ENCODE data around the gene PPP1R14B. TPM values are rescaled to one million over a fixed set of nuclear protein-coding genes. Genes with fewer than 3 reads are reported as not detected.

PPP1R14B gene
- total and polyA plus RNA-seq, 2 of the 13 experiments (the other 11 are each of a cell fraction or from before 2014, with no cell fraction given): 110 to 148 TPM

DNA sequence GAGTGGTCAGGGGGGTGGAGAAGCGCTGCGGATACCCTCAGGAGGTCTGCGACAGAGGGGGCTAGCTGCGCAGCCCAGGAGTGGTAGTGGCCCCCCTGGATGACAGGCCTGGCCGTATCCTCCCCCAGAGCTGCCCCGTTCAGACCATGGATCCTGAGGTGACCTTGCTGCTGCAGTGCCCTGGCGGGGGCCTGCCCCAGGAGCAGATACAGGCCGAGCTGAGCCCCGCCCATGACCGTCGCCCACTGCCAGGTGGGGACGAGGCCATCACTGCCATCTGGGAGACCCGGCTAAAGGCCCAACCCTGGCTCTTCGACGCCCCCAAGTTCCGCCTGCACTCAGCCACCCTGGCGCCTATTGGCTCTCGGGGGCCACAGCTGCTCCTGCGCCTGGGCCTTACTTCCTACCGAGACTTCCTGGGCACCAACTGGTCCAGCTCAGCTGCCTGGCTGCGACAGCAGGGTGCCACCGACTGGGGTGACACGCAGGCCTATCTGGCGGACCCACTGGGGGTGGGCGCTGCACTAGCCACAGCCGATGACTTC is 20.2 kb downstream of the PPP1R14B start (continued):
- TF ChIP-seq, protein P1, sequence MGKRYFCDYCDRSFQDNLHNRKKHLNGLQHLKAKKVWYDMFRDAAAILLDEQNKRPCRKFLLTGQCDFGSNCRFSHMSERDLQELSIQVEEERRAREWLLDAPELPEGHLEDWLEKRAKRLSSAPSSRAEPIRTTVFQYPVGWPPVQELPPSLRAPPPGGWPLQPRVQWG (CRISPR knock-in tag; IDR thresholded peaks at IDR 0.05; ENCODE audit: borderline replicate concordance, low read depth): no peak
- TF ChIP-seq ETV6 (CRISPR knock-in tag; conservative IDR thresholded peaks at IDR 0.05) (peak; percentile 58; the same call in 1 of the 2 replicates), NFKB2 (CRISPR knock-in tag; IDR thresholded peaks at IDR 0.05; ENCODE audit: borderline replicate concordance) (0 out of 2 replicates have a peak, but pooled peaks have one; percentile 11), ZNF441 (CRISPR knock-in tag; IDR thresholded peaks at IDR 0.05; ENCODE audit: borderline replicate concordance) (no peak; the same call in 1 of the 2 replicates), ATRX (CRISPR knock-in tag; IDR thresholded peaks at IDR 0.05; ENCODE audit: borderline replicate concordance) (no peak), AGO2 (optimal IDR thresholded peaks at IDR 0.05; ENCODE audit: low read depth, low read length) (peak; percentile 64), ZNF607 (CRISPR knock-in tag; IDR thresholded peaks at IDR 0.05; ENCODE audit: borderline replicate concordance) (no peak), POLR2AphosphoS2 (IDR thresholded peaks at IDR 0.05; ENCODE audit: low read depth, low read length) (no peak), NFIB (CRISPR knock-in tag; IDR thresholded peaks at IDR 0.05; ENCODE audit: borderline replicate concordance) (no peak), PHF20 (CRISPR knock-in tag; IDR thresholded peaks at IDR 0.05) (peak; percentile 44; the same call in 1 of the 2 replicates), LCORL (IDR thresholded peaks at IDR 0.05) (no peak), LCORL (CRISPR knock-in tag; IDR thresholded peaks at IDR 0.05) (0 out of 2 replicates have a peak, but pooled peaks have one; percentile 13), POLR2A (IDR thresholded peaks at IDR 0.05; ENCODE audit: insufficient read depth in 1 of 2, low read depth in 2 of 2, low read length in 2 of 2) (no peak; a peak in 1 of 4 replicates), GATA4 (IDR thresholded peaks at IDR 0.05; ENCODE audit: borderline replicate concordance, low read depth) (no peak), ZIK1 (CRISPR knock-in tag; IDR thresholded peaks at IDR 0.05; ENCODE audit: borderline replicate concordance, low read depth) (0 out of 2 replicates have a peak, but pooled peaks have one; percentile 32), PAX8 (CRISPR knock-in tag; IDR thresholded peaks at IDR 0.05; ENCODE audit: borderline replicate concordance) (no peak), SMAD1 (CRISPR knock-in tag; IDR thresholded peaks at IDR 0.05; ENCODE audit: borderline replicate concordance, low read depth) (no peak), DMAP1 (CRISPR knock-in tag; IDR thresholded peaks at IDR 0.05) (no peak), SIN3A (IDR thresholded peaks at IDR 0.05; ENCODE audit: borderline replicate concordance, low read depth, low read length) (peak; percentile 27; the same call in 1 of the 2 replicates), ZNF331 (CRISPR knock-in tag; IDR thresholded peaks at IDR 0.05) (no peak), KLF15 (CRISPR knock-in tag; IDR thresholded peaks at IDR 0.05; ENCODE audit: borderline replicate concordance) (no peak)
- TF ChIP-seq, protein P2, sequence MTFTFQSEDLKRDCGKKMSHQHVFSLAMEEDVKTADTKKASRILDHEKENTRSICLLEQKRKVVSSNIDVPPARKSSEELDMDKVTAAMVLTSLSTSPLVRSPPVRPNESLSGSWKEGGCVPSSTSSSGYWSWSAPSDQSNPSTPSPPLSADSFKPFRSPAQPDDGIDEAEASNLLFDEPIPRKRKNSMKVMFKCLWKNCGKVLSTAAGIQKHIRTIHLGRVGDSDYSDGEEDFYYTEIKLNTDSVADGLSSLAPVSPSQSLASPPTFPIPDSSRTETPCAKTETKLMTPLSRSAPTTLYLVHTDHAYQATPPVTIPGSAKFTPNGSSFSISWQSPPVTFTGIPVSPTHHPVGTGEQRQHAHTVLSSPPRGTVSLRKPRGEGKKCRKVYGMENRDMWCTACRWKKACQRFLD (CRISPR knock-in tag; IDR thresholded peaks at IDR 0.05; ENCODE audit: borderline replicate concordance): no peak
- TF ChIP-seq, protein P3, sequence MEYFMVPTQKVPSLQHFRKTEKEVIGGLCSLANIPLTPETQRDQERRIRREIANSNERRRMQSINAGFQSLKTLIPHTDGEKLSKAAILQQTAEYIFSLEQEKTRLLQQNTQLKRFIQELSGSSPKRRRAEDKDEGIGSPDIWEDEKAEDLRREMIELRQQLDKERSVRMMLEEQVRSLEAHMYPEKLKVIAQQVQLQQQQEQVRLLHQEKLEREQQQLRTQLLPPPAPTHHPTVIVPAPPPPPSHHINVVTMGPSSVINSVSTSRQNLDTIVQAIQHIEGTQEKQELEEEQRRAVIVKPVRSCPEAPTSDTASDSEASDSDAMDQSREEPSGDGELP (IDR thresholded peaks at IDR 0.05; ENCODE audit: borderline replicate concordance, low read depth): peak; percentile 84; the same call in 1 of the 2 replicates
- TF ChIP-seq, protein P4, sequence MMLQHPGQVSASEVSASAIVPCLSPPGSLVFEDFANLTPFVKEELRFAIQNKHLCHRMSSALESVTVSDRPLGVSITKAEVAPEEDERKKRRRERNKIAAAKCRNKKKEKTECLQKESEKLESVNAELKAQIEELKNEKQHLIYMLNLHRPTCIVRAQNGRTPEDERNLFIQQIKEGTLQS (CRISPR knock-in tag; IDR thresholded peaks at IDR 0.05): no peak
- TF ChIP-seq, protein P5, sequence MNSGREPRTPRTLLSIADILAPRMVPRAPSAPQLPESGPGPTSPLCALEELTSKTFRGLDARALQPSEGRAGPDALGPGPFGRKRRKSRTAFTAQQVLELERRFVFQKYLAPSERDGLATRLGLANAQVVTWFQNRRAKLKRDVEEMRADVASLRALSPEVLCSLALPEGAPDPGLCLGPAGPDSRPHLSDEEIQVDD (CRISPR knock-in tag; IDR thresholded peaks at IDR 0.05; ENCODE audit: borderline replicate concordance): no peak
- TF ChIP-seq, protein P6, sequence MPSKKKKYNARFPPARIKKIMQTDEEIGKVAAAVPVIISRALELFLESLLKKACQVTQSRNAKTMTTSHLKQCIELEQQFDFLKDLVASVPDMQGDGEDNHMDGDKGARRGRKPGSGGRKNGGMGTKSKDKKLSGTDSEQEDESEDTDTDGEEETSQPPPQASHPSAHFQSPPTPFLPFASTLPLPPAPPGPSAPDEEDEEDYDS (CRISPR knock-in tag; IDR thresholded peaks at IDR 0.05): 0 out of 2 replicates have a peak, but pooled peaks have one; percentile 39

Data from HepG2 (cell line).